Measurements from ENCODE around the gene SLC15A4. TPM values are rescaled to one million over a fixed set of nuclear protein-coding genes. Genes with fewer than 3 reads are reported as not detected.

SLC15A4 gene
- total and polyA plus RNA-seq, 2 of the 13 experiments (the other 11 are each of a cell fraction or from before 2014, with no cell fraction given) = 17.3 to 22.7 TPM

DNA sequence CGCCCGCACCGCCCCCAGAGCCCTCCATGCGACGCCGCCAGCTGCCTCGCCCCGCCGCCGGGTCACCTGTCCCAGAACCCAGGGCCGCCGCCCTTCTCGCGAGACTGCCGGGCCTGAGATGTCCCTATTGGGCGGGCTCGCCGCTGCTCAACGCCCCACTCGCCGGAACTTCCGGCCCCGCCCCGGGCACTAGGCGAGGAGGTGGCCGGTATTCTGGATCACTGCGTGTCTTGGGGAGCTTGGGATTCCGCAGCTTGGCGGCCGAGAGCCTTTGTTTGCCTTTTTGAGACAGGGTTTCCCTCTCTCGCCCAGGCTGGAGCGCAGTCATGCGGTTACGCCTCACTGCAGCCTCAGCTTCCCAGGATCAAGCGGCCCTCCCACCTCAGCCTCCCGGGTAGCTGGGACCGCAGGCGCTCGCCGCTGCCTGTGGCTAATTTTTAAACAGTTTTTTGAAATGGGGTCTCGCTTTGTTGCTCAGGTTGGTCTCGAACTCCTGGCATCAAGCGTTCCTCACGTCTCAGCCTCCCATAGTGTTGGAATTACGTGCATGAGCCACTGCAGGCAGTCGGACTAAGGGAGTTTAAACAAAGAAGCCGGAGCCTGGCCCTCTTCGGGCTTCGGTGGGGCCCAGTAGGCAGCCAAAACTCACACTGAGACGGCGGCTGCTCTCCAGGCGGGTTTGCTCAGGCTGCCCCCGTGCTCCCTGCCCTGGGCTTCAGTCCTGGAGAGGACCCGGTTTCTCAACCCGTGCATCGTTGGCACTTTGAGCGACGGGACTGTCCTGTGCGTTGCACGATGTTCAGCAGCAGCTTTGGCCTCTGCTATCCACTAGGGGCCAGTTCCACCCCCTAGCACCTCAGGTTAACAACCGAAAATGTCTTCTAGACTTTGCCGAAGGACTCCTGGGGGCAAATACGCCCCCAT is at the start of gene SLC15A4 (continued):
- TF ChIP-seq, protein P1, sequence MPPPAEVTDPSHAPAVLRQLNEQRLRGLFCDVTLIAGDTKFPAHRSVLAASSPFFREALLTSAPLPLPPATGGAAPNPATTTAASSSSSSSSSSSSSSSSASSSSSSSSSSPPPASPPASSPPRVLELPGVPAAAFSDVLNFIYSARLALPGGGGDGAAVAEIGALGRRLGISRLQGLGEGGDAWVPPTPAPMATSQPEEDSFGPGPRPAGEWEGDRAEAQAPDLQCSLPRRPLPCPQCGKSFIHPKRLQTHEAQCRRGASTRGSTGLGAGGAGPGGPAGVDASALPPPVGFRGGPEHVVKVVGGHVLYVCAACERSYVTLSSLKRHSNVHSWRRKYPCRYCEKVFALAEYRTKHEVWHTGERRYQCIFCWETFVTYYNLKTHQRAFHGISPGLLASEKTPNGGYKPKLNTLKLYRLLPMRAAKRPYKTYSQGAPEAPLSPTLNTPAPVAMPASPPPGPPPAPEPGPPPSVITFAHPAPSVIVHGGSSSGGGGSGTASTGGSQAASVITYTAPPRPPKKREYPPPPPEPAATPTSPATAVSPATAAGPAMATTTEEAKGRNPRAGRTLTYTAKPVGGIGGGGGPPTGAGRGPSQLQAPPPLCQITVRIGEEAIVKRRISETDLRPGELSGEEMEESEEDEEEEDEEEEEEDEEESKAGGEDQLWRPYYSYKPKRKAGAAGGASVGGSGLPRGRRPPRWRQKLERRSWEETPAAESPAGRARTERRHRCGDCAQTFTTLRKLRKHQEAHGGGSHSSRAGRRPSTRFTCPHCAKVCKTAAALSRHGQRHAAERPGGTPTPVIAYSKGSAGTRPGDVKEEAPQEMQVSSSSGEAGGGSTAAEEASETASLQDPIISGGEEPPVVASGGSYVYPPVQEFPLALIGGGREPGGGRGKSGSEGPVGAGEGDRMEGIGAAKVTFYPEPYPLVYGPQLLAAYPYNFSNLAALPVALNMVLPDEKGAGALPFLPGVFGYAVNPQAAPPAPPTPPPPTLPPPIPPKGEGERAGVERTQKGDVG (CRISPR knock-in tag; IDR thresholded peaks at IDR 0.05; ENCODE audit: borderline replicate concordance) = 0 out of 2 replicates have a peak, but pooled peaks have one; percentile 25
- TF ChIP-seq, protein P2, sequence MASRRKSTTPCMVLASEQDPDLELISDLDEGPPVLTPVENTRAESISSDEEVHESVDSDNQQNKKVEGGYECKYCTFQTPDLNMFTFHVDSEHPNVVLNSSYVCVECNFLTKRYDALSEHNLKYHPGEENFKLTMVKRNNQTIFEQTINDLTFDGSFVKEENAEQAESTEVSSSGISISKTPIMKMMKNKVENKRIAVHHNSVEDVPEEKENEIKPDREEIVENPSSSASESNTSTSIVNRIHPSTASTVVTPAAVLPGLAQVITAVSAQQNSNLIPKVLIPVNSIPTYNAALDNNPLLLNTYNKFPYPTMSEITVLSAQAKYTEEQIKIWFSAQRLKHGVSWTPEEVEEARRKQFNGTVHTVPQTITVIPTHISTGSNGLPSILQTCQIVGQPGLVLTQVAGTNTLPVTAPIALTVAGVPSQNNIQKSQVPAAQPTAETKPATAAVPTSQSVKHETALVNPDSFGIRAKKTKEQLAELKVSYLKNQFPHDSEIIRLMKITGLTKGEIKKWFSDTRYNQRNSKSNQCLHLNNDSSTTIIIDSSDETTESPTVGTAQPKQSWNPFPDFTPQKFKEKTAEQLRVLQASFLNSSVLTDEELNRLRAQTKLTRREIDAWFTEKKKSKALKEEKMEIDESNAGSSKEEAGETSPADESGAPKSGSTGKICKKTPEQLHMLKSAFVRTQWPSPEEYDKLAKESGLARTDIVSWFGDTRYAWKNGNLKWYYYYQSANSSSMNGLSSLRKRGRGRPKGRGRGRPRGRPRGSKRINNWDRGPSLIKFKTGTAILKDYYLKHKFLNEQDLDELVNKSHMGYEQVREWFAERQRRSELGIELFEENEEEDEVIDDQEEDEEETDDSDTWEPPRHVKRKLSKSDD (CRISPR knock-in tag; IDR thresholded peaks at IDR 0.05; ENCODE audit: low read depth) = 0 out of 2 replicates have a peak, but pooled peaks have one; percentile 32
- peak; percentile 88 for TF ChIP-seq KAT7 (CRISPR knock-in tag; IDR thresholded peaks at IDR 0.05; ENCODE audit: borderline replicate concordance)
- peak; percentile 92 for TF ChIP-seq KAT8 (CRISPR knock-in tag; IDR thresholded peaks at IDR 0.05)
- TF ChIP-seq POGZ (CRISPR knock-in tag; IDR thresholded peaks at IDR 0.05) = peak; percentile 93
- TF ChIP-seq, protein P3, sequence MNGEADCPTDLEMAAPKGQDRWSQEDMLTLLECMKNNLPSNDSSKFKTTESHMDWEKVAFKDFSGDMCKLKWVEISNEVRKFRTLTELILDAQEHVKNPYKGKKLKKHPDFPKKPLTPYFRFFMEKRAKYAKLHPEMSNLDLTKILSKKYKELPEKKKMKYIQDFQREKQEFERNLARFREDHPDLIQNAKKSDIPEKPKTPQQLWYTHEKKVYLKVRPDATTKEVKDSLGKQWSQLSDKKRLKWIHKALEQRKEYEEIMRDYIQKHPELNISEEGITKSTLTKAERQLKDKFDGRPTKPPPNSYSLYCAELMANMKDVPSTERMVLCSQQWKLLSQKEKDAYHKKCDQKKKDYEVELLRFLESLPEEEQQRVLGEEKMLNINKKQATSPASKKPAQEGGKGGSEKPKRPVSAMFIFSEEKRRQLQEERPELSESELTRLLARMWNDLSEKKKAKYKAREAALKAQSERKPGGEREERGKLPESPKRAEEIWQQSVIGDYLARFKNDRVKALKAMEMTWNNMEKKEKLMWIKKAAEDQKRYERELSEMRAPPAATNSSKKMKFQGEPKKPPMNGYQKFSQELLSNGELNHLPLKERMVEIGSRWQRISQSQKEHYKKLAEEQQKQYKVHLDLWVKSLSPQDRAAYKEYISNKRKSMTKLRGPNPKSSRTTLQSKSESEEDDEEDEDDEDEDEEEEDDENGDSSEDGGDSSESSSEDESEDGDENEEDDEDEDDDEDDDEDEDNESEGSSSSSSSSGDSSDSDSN (CRISPR knock-in tag; IDR thresholded peaks at IDR 0.05) = peak; percentile 61
- peak in 1 of 2 experiments; percentile 80; a peak in 1 of 4 replicates for TF ChIP-seq KLF16 (CRISPR knock-in tag; IDR thresholded peaks at IDR 0.05)
- TF ChIP-seq, protein P4, sequence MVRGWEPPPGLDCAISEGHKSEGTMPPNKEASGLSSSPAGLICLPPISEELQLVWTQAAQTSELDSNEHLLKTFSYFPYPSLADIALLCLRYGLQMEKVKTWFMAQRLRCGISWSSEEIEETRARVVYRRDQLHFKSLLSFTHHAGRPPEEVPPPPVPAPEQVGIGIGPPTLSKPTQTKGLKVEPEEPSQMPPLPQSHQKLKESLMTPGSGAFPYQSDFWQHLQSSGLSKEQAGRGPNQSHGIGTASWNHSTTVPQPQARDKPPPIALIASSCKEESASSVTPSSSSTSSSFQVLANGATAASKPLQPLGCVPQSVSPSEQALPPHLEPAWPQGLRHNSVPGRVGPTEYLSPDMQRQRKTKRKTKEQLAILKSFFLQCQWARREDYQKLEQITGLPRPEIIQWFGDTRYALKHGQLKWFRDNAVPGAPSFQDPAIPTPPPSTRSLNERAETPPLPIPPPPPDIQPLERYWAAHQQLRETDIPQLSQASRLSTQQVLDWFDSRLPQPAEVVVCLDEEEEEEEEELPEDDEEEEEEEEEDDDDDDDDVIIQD (CRISPR knock-in tag; IDR thresholded peaks at IDR 0.05; ENCODE audit: low read depth) = 0 out of 2 replicates have a peak, but pooled peaks have one; percentile 24
- no peak for TF ChIP-seq CENPX (CRISPR knock-in tag; IDR thresholded peaks at IDR 0.05)
- TF ChIP-seq ZNF569 (CRISPR knock-in tag; IDR thresholded peaks at IDR 0.05; ENCODE audit: borderline replicate concordance) = no peak
- TF ChIP-seq BHLHE40 (IDR thresholded peaks at IDR 0.05; ENCODE audit: low read length) = no peak
- TF ChIP-seq, protein P5, sequence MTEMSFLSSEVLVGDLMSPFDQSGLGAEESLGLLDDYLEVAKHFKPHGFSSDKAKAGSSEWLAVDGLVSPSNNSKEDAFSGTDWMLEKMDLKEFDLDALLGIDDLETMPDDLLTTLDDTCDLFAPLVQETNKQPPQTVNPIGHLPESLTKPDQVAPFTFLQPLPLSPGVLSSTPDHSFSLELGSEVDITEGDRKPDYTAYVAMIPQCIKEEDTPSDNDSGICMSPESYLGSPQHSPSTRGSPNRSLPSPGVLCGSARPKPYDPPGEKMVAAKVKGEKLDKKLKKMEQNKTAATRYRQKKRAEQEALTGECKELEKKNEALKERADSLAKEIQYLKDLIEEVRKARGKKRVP (CRISPR knock-in tag; IDR thresholded peaks at IDR 0.05) = 0 out of 4 replicates have a peak, but pooled peaks of 1 of the 2 experiments have one; percentile 11
- peak; percentile 62; the same call in 1 of the 2 replicates for TF ChIP-seq ZNF205 (CRISPR knock-in tag; IDR thresholded peaks at IDR 0.05)
- TF ChIP-seq FOXK1 (CRISPR knock-in tag; IDR thresholded peaks at IDR 0.05; ENCODE audit: borderline replicate concordance, low read depth) = peak; percentile 57; the same call in 1 of the 2 replicates
- TF ChIP-seq RARA (CRISPR knock-in tag; IDR thresholded peaks at IDR 0.05) = 0 out of 2 replicates have a peak, but pooled peaks have one; percentile 14
